CD4-positive, alpha-beta T cell treated with Interferon alpha-2 for 1 hour (primary cell): ENCODE results near the gene NAMPT.
"Not testable (repeated sequence)": the region's sequence is repeated elsewhere in the genome, so short reads cannot be mapped to it uniquely, and the experiment has no call there.

Source experiments
- DNase-seq, 2 donors: peaks; one replicate each; pipeline ENCODE4 v3.0.0-alpha.2; 2020 to 2022

The NAMPT gene

DNA sequence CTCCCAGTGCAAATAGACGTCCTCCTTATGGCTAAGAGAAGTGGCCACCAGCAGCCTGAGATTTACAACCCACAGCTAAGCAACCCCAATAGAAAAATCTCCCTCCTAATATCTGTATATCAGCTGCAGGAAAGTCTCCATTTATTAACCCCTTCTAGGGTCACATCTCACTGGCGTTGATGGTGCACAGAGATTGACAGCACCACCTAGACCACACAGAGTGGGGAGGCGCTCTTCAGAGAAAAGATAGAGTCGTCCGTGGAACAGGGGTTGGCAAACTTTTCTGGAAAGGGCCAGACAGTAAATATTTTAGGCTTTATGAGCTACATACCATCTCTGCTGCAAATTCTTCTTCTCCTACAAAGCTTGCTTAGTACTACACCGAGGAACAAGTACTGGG, 60.0 kb downstream of the NAMPT start:
- no peak for DNase-seq

DNA sequence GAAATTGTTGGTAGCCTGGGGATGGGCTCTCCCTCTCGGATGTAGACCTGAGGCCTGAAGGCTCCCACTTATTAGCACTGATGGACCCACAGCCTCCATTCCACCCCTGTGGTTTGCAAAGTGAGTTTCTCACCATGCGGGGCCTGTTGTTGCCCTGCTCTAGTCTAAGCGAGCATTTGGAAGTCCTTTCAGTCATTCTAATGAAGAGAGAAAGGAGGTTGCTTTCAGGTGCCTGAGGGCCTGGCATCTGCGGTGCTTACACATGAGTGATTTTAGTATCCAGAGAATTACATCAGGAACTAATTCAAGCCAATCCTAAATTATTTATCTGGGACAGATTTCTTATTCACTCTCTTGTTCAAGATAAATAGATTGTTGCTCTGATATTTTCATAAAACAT, 61.6 kb downstream of the NAMPT start:
- DNase-seq, result no peak

DNA sequence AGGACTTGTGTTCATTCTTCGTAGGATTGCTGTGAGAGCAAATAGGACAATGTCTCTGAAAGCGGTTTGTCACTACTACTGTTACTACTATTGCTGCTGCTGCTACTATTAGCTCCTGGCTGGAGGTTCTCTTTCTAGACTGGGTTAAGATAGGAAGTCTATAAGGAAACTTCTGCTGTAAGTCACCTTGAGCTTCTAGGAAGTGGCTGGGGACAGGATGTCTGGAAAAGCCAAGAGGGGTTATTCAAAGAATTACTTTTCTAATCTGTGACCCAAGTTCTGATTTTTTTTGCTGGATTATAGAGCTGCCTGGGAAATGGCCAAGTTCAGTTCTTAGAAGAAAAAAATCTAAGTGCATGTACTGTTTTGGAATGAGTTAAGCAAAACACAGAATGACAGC, 62.2 kb downstream of the NAMPT start:
- no peak for DNase-seq

DNA sequence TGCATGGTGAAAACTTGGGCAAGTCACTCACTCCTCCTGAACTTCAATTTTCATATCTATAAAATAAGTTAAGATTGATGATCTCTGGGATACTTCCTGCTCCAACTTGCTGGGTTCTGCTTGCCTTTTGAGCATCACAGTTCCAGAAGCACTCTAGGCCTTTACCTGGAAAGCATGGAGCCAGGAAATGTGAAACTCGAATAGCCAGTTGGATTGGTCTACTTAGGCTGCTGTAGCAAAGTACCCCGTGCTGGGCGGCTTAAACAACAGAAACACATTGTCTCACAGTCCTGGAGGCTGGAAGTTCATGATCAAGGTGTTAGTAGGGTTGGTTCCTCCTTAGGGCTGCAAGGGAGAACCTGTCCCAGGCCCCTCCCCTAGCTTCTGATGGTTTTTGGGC, 64.5 kb downstream of the NAMPT start:
- DNase-seq, result no peak

DNA sequence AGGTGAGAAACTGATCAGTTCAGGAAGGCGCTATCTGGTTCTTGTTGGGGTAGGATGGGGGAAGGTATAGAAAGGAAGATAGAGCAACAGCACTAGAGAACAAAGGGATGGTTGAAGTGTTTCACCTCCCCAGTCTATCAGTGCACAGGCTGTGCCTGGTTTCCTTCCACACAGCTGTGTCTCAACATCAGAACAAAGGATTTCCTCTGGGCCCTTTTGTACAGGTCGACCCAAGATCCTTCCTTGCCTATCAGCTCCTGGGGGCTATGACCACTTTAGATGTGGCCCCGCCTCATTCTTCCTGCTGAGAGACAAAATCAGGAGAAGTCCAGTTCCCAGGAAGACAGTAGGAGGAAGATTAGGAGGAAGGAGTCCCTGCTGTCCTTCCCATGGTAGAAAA, 65.6 kb downstream of the NAMPT start:
- no peak for DNase-seq

GRCh38 chr7:106218546-106218945, 66.2 kb downstream of the NAMPT start:
- no peak for DNase-seq

GRCh38 chr7:106216923-106217542, 67.8 kb downstream of the NAMPT start:
- DNase-seq, result no peak

GRCh38 chr7:106216517-106216922, 68.3 kb downstream of the NAMPT start:
- no peak for DNase-seq

GRCh38 chr7:106215868-106216516, 68.8 kb downstream of the NAMPT start:
- DNase-seq, result no peak

GRCh38 chr7:106208944-106209343, 75.8 kb downstream of the NAMPT start:
- DNase-seq, result not testable (repeated sequence)

DNA sequence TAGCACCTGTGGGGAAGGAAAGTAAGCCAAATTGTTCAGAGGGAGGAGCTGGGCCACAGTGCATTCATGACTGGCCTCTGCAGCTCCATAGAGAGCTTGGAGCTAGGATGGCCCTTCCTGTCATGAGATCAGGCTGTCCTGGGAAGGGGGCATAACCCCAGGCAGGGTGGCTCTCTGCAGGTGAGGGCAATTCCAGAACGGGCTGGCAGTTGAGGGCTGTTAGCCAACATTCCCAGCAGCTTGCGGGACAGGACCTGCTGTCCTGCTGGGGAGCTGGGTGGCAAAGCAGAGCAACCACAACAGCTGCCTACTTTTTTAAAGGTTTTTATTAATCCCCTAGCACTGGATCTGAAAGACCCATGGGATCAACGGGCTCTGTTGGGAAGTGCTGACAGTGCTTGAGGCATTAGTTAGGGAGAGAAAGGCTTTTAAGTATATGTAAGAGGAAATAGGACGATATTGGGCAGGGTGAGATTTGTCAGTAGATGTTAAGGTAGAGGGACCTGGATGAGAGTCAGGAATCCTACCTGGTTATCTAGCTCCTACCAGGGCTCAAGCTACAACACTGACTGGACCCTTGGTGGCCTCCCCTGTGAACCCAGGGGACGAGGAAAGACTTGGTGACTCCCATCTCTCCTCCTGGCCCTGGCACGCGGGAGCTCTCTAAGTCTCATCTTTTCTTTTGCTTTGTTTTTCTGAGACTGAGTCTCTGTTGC, 77.8 kb downstream of the NAMPT start:
- DNase-seq, result no peak

GRCh38 chr7:106205621-106206222, 79.1 kb downstream of the NAMPT start:
- no peak for DNase-seq

- DNase-seq, result no peak
These were observed 81.3 kb downstream of the NAMPT start for GRCh38 chr7:106203473-106203872.

GRCh38 chr7:106201164-106201563, 83.6 kb downstream of the NAMPT start:
- DNase-seq, result no peak

GRCh38 chr7:106199813-106200364, 84.9 kb downstream of the NAMPT start:
- no peak for DNase-seq

- no peak for DNase-seq
These were observed 85.8 kb downstream of the NAMPT start for GRCh38 chr7:106199024-106199423.
